IMR-90 (cell line): ENCODE results near the gene LPAR2. TPM values are rescaled to one million over a fixed set of nuclear protein-coding genes. Genes with fewer than 3 reads are reported as not detected.
A peak's percentile ranks its signal among the peaks of the same experiment; 100 is the strongest.

Experiments
- ATAC-seq: fragments of 200-7000 bp; cut with Tn5 transposase; 2 replicates; pipeline ENCODE4 v1.9.1; 2020; ENCODE audit warnings: low read depth, mild to moderate bottlenecking, moderate library complexity
- BruUV-seq: library from RNA; stranded (reverse); fragments of 400-500 nt; replicated peaks from 2 replicates; lab custom pipeline; 2021; lab: Mats Ljungman, UMichigan
- CTCF ChIA-PET: fragments of 300-600 bp; formaldehyde crosslinking; extraction: SDS; loops from one replicate; lab custom pipeline; 2021; ENCODE audit warnings: antibody characterized with exemption; lab: Yijun Ruan, JAX
- POLR2A ChIA-PET: fragments of 300-600 bp; sonication (Branson Sonifier 250); formaldehyde crosslinking; loops from one replicate; lab custom pipeline; 2022; ENCODE audit warnings: antibody characterized with exemption; ENCODE audit not compliant: unreplicated experiment; lab: Charles Lee
- DNase-seq: peaks from one replicate; pipeline ENCODE4 v3.0.0; 2013
- H2AFZ ChIP-seq: replicated peaks from 2 replicates; pipeline ENCODE3; 2013; ENCODE audit warnings: low read length, mild to moderate bottlenecking; ENCODE audit not compliant: poor library complexity
- H2AK5ac ChIP-seq: 2 replicates; pipeline ENCODE4 v1.6.1; 2013; ENCODE audit warnings: low read depth, low read length, inconsistent platforms
- H2AK9ac ChIP-seq: replicated peaks from 2 replicates; pipeline ENCODE3; 2013; ENCODE audit warnings: mild to moderate bottlenecking, low read depth, low read length, moderate library complexity; ENCODE audit not compliant: poor library complexity
- H2BK120ac ChIP-seq: 2 replicates; pipeline ENCODE4 v1.6.1; 2013; ENCODE audit warnings: low read depth, low read length, inconsistent platforms
- H2BK15ac ChIP-seq: 3 replicates; pipeline ENCODE4 v1.6.1; 2013; ENCODE audit warnings: low read depth, low read length, inconsistent platforms
- H2BK20ac ChIP-seq: 2 replicates; pipeline ENCODE4 v1.6.1; 2013; ENCODE audit warnings: low read depth, mild to moderate bottlenecking, inconsistent platforms, low read length, moderate library complexity
- H2BK5ac ChIP-seq: 2 replicates; pipeline ENCODE4 v1.6.1; 2013; ENCODE audit warnings: mild to moderate bottlenecking, low read depth, low read length, inconsistent platforms; ENCODE audit not compliant: poor library complexity, severe bottlenecking
- H3K14ac ChIP-seq: replicated peaks from 2 replicates; pipeline ENCODE4 v1.6.1; 2013; ENCODE audit warnings: low read depth, low read length, inconsistent platforms
- H3K18ac ChIP-seq: 2 replicates; pipeline ENCODE4 v1.6.1; 2013; ENCODE audit warnings: low read depth, low read length, control low read depth
- H3K23ac ChIP-seq: 2 replicates; pipeline ENCODE4 v1.6.1; 2013; ENCODE audit warnings: low read depth, low read length, inconsistent platforms
- H3K27ac ChIP-seq: 2 replicates; pipeline ENCODE4 v1.5.1; 2013; ENCODE audit warnings: mild to moderate bottlenecking, control low read depth, low read length; ENCODE audit not compliant: insufficient read depth
- H3K27me3 ChIP-seq: 2 replicates; pipeline ENCODE4 v1.6.1; 2013; ENCODE audit warnings: low read length; ENCODE audit not compliant: control insufficient read depth, insufficient read depth
- H3K36me3 ChIP-seq: 2 replicates; pipeline ENCODE4 v1.6.1; 2013; ENCODE audit warnings: low read length, mixed read lengths; ENCODE audit not compliant: control insufficient read depth, insufficient read depth
- H3K4ac ChIP-seq: 2 replicates; pipeline ENCODE4 v1.6.1; 2013; ENCODE audit warnings: low read depth, low read length, inconsistent platforms
- H3K4me1 ChIP-seq: 2 replicates; pipeline ENCODE4 v1.6.1; 2013; ENCODE audit warnings: low read length, mixed read lengths; ENCODE audit not compliant: control insufficient read depth, insufficient read depth
- H3K4me2 ChIP-seq: 2 replicates; pipeline ENCODE4 v1.6.1; 2013; ENCODE audit warnings: low read depth, mild to moderate bottlenecking, control low read depth, low read length, moderate library complexity
- H3K4me3 ChIP-seq: 2 replicates; pipeline ENCODE4 v1.5.1; 2013; ENCODE audit warnings: low read depth, mild to moderate bottlenecking, control low read depth, low read length, moderate library complexity; ENCODE audit not compliant: insufficient read depth
- H3K56ac ChIP-seq: 2 replicates; pipeline ENCODE4 v1.6.1; 2013; ENCODE audit warnings: low read length, inconsistent platforms; ENCODE audit not compliant: insufficient read depth; ENCODE audit errors: extremely low read depth
- H3K79me1 ChIP-seq, 2 experiments: 2 replicates each; pipeline ENCODE4 v1.6.1; 2013; ENCODE audit warnings: low read length in 2 of 2, inconsistent platforms in 1 of 2, low read depth in 1 of 2
- H3K9ac ChIP-seq: 2 replicates; pipeline ENCODE4 v1.6.1; 2013; ENCODE audit warnings: low read depth, low read length, control low read depth
- H3K9me1 ChIP-seq: 2 replicates; pipeline ENCODE4 v1.6.1; 2013; ENCODE audit warnings: low read length, inconsistent platforms; ENCODE audit not compliant: insufficient read depth
- H3K9me3 ChIP-seq: 2 replicates; pipeline ENCODE4 v1.6.1; 2013; ENCODE audit warnings: low read length; ENCODE audit not compliant: control insufficient read depth, insufficient read depth
- H4K20me1 ChIP-seq: 2 replicates; pipeline ENCODE4 v1.6.1; 2013; ENCODE audit warnings: low read length, inconsistent platforms; ENCODE audit not compliant: insufficient read depth
- H4K5ac ChIP-seq: 2 replicates; pipeline ENCODE4 v1.6.1; 2013; ENCODE audit warnings: mild to moderate bottlenecking, low read depth, low read length, control low read depth
- H4K8ac ChIP-seq, 2 experiments: 2 replicates each; pipeline ENCODE4 v1.6.1; 2013; ENCODE audit warnings: low read depth in 2 of 2, low read length in 2 of 2, control low read depth in 1 of 2, inconsistent platforms in 1 of 2
- H4K91ac ChIP-seq: 2 replicates; pipeline ENCODE4 v1.6.1; 2013; ENCODE audit warnings: low read depth, low read length, inconsistent platforms; ENCODE audit not compliant: insufficient read depth
- BHLHE40 ChIP-seq: fragments of 150-350 bp; IDR thresholded peaks from 2 replicates; pipeline ENCODE4 v1.6.1; 2016; ENCODE audit warnings: mild to moderate bottlenecking, low read depth, low read length
- CHD1 ChIP-seq: IDR thresholded peaks from 2 replicates; pipeline ENCODE4 v1.6.1; 2012; ENCODE audit warnings: low read depth, low read length, improper control_type of control experiment
- FOS ChIP-seq: fragments of 150-350 bp; IDR thresholded peaks from 2 replicates; pipeline ENCODE4 v1.6.1; 2016; ENCODE audit warnings: low read depth, low read length
- MAZ ChIP-seq: IDR thresholded peaks from 2 replicates; pipeline ENCODE4 v1.6.1; 2012; ENCODE audit warnings: low read depth, mild to moderate bottlenecking, low read length, improper control_type of control experiment, moderate library complexity, borderline replicate concordance
- WGBS, 2 experiments: methylation state at CpG; one replicate each; pipeline versions ENCODE4 v1.1.5 to v1.1.7; 2013; ENCODE audit warnings: missing lambda C conversion rate in 2 of 2; ENCODE audit not compliant: insufficient read length in 1 of 2; ENCODE audit errors: extremely low coverage in 2 of 2; 5-methylcytosine and 5-hydroxymethylcytosine counted together
- dilution Hi-C: fragments of 300-500 bp; cut with HindIII; formaldehyde crosslinking; loops from one replicate; pipeline ENCODE4 v1.14.3; 2018; ENCODE audit warnings: low sequenced_read_pairs; ENCODE audit not compliant: unreplicated experiment
- in situ Hi-C: fragments of 300-500 bp; cut with MboI; formaldehyde crosslinking; loops from 3 replicates; pipeline ENCODE4 v1.14.3; 2019; ENCODE audit warnings: low sequenced_read_pairs, inconsistent platforms, mixed read lengths
- intact Hi-C: fragments of 100-400 bp; cut with micrococcal nuclease; formaldehyde crosslinking; loops from 2 replicates; pipeline ENCODE4 v1.10.0; 2022
- polyA plus RNA-seq, 3 experiments: library from polyadenylated mRNA; depleted of rRNA; stranded (reverse); fragments of >200 nt; gene quantifications; 2 replicates each; pipeline ENCODE4 v1.2.3, GENCODE V29; 2012; ENCODE audit warnings: low replicate concordance in 1 of 3
- total RNA-seq: library from RNA; depleted of rRNA; stranded (reverse); fragments of >200 nt; gene quantifications from 2 replicates; pipeline ENCODE4 v1.2.3, GENCODE V29; 2012
- TF ChIP-seq, protein P1 (sequence below): fragments of 150-350 bp; IDR thresholded peaks from 2 replicates; pipeline ENCODE4 v1.6.1; 2016; ENCODE audit warnings: low read depth, mild to moderate bottlenecking, low read length, moderate library complexity, borderline replicate concordance

Gene LPAR2
- total and polyA plus RNA-seq, 2 of the 4 experiments (the other 2 are of a cell fraction) = under 0.01 to 5.4 TPM

- WGBS, 2 experiments = 3% methylated on average over 28 of the region's 36 CpGs; no CpG with 5 or more reads in 1 of the 2 experiments
- H3K9me1 ChIP-seq = peaks cover 4% of the 10 kb centered on the region; the same call in 1 of the 2 replicates
- H2AK9ac ChIP-seq = peak within 1 kb of the TSS; percentile 91
- dilution Hi-C loops (no loop called here), in situ Hi-C loops (no loop called here), intact Hi-C loops (loop anchor here (2.0 kb wide), 1 partner anchor 290 kb away; no protein-coding TSS in a partner anchor)
- H3K4me3 ChIP-seq = peak within 1 kb of the TSS; percentile 63
- DNase-seq (peak; percentile 85), ATAC-seq (peak; percentile 81)
- no peak within 1 kb of the TSS; the same call in 1 of the 2 replicates for H3K14ac ChIP-seq
- no peaks in the 10 kb centered on the region for H3K36me3 ChIP-seq
- H3K4me1 ChIP-seq = peaks cover 4% of the 10 kb centered on the region; the same call in 1 of the 2 replicates
- peak within 1 kb of the TSS; percentile 64 to 91 for H4K8ac ChIP-seq
- H3K18ac ChIP-seq = no peak within 1 kb of the TSS
- no peak within 1 kb of the TSS for H2BK15ac ChIP-seq
- H3K79me1 ChIP-seq = peaks cover 12% of the 10 kb centered on the region in 2 experiments; a peak in 2 of 4 replicates
- H3K56ac ChIP-seq = no peak within 1 kb of the TSS
- no peaks in the 10 kb centered on the region for H3K9me3 ChIP-seq
- H3K23ac ChIP-seq = peak within 1 kb of the TSS; percentile 51
- H3K27me3 ChIP-seq = no peaks in the 10 kb centered on the region
- peak within 1 kb of the TSS; percentile 42 for H3K4ac ChIP-seq
- H2BK20ac ChIP-seq = no peak within 1 kb of the TSS
- H2AFZ ChIP-seq = peak within 1 kb of the TSS; percentile 97
- ChIA-PET CTCF (no interaction called here), POLR2A (no interaction called here)
- no peaks in the 10 kb centered on the region for H4K20me1 ChIP-seq
- H2BK120ac ChIP-seq = no peak within 1 kb of the TSS
- peak within 1 kb of the TSS; percentile 73 for H4K5ac ChIP-seq
- H2AK5ac ChIP-seq = no peak within 1 kb of the TSS
- H2BK5ac ChIP-seq = peak within 1 kb of the TSS; percentile 0
- peak within 1 kb of the TSS; percentile 10; the same call in 1 of the 2 replicates for H4K91ac ChIP-seq
- no TSS peak for BruUV-seq
- H3K4me2 ChIP-seq = peak within 1 kb of the TSS; percentile 97
- peak within 1 kb of the TSS; percentile 34 for H3K9ac ChIP-seq
- H3K27ac ChIP-seq = peak within 1 kb of the TSS; percentile 34
- TF ChIP-seq, protein P1, sequence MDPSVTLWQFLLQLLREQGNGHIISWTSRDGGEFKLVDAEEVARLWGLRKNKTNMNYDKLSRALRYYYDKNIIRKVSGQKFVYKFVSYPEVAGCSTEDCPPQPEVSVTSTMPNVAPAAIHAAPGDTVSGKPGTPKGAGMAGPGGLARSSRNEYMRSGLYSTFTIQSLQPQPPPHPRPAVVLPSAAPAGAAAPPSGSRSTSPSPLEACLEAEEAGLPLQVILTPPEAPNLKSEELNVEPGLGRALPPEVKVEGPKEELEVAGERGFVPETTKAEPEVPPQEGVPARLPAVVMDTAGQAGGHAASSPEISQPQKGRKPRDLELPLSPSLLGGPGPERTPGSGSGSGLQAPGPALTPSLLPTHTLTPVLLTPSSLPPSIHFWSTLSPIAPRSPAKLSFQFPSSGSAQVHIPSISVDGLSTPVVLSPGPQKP = no peak
- no peak for TF ChIP-seq CHD1
- peak; percentile 42; the same call in 1 of the 2 replicates for TF ChIP-seq FOS
- TF ChIP-seq MAZ = peak; percentile 32; the same call in 1 of the 2 replicates
- TF ChIP-seq BHLHE40 = no peak
Measured at GRCh38 chr19:19668230-19669012, 40.4 kb upstream of the LPAR2 start, which contains the start of gene ZNF101. ZNF101 (plus strand) TSS chr19:19668839; CDS start chr19:19668964, 125 bp downstream.
